ENCODE results near the gene SCG2. TPM values are rescaled to one million over a fixed set of nuclear protein-coding genes. Genes with fewer than 3 reads are reported as not detected.

Gene SCG2
- total RNA-seq, 3 donors from 2014 or later: 3.5 to 11.5 (median 4.2) TPM

GRCh38 chr2:223560749-223561435, 41.3 kb downstream of the SCG2 start:
- TF ChIP-seq CTCF (IDR thresholded peaks at IDR 0.05): no peak
- no peaks in the 10 kb centered on the region for H3K4me1 ChIP-seq (ENCODE audit: low read depth)
- no peak for ATAC-seq
- H3K9me3 ChIP-seq: no peaks in the 10 kb centered on the region
- H3K36me3 ChIP-seq (ENCODE audit: low read depth): no peaks in the 10 kb centered on the region
- intact Hi-C loops (cut with DNase I, micrococcal nuclease): no loop called here
- no peak for DNase-seq
- H3K4me3 ChIP-seq: no peak overlapping the region

- Histone ChIP-seq H3K4me1 (ENCODE audit: low read depth) (no peaks in the 10 kb centered on the region), H3K4me3 (no peak overlapping the region), H3K36me3 (ENCODE audit: low read depth) (no peaks in the 10 kb centered on the region), H3K9me3 (no peaks in the 10 kb centered on the region)
- no peak for DNase-seq
- no peak for TF ChIP-seq CTCF (IDR thresholded peaks at IDR 0.05)
- intact Hi-C loops (cut with DNase I, micrococcal nuclease): no loop called here
- no peak for ATAC-seq
Observed at GRCh38 chr2:223558970-223559369, 43.2 kb downstream of the SCG2 start.

- H3K4me3 ChIP-seq: no peak overlapping the region
- intact Hi-C loops (cut with DNase I, micrococcal nuclease): no loop called here
- H3K4me1 ChIP-seq (ENCODE audit: low read depth): no peaks in the 10 kb centered on the region
- H3K36me3 ChIP-seq (ENCODE audit: low read depth): no peaks in the 10 kb centered on the region
- H3K9me3 ChIP-seq: no peaks in the 10 kb centered on the region
- ATAC-seq (no peak), DNase-seq (no peak)
- no peak for TF ChIP-seq CTCF (IDR thresholded peaks at IDR 0.05)
Observed at GRCh38 chr2:223554923-223555322, 47.2 kb downstream of the SCG2 start.

- DNase-seq: no peak
- no peak for ATAC-seq
- Histone ChIP-seq H3K9me3 (no peaks in the 10 kb centered on the region), H3K36me3 (ENCODE audit: low read depth) (no peaks in the 10 kb centered on the region), H3K4me3 (no peak overlapping the region), H3K4me1 (ENCODE audit: low read depth) (no peaks in the 10 kb centered on the region)
- intact Hi-C loops (cut with DNase I, micrococcal nuclease): no loop called here
- no peak for TF ChIP-seq CTCF (IDR thresholded peaks at IDR 0.05)
Observed at GRCh38 chr2:223549215-223549614, 52.9 kb downstream of the SCG2 start.

- Histone ChIP-seq H3K4me3 (no peak overlapping the region), H3K36me3 (ENCODE audit: low read depth) (no peaks in the 10 kb centered on the region), H3K4me1 (ENCODE audit: low read depth) (no peaks in the 10 kb centered on the region), H3K9me3 (no peaks in the 10 kb centered on the region)
- TF ChIP-seq CTCF (IDR thresholded peaks at IDR 0.05): no peak
- no peak for ATAC-seq
- no peak for DNase-seq
- intact Hi-C loops (cut with DNase I, micrococcal nuclease): no loop called here
Observed at GRCh38 chr2:223548194-223548593, 54.0 kb downstream of the SCG2 start.

Other genes starting within 250 kb of the SCG2 start
- gene AP1S3, start 235.2 kb upstream of the SCG2 start, total RNA-seq: 1 to 10 TPM; 3.5 to 8.6 (median 5.0) TPM